Astrocyte (in vitro differentiated cells and primary cell): ENCODE measurements around the gene RELN. TPM values are rescaled to one million over a fixed set of nuclear protein-coding genes. Genes with fewer than 3 reads are reported as not detected.
A peak's percentile ranks its signal among the peaks of the same experiment; 100 is the strongest.

ENCODE experiments used
- DNase-seq: peaks from one replicate; pipeline ENCODE4 v3.0.0-alpha.2; 2010; ENCODE audit warnings: low read depth
- FAIRE-seq: peaks from 2 replicates; lab custom pipeline; 2011; peaks lifted over from hg19 to GRCh38; lab: Jason Lieb, UNC
- H2AFZ ChIP-seq: 2 replicates; pipeline ENCODE4 v1.6.0; 2012; ENCODE audit warnings: low read depth, low read length, inconsistent platforms
- H3K27ac ChIP-seq: 2 replicates; pipeline ENCODE4 v1.5.1; 2011; ENCODE audit warnings: low read depth, low read length, inconsistent platforms
- H3K27me3 ChIP-seq: 2 replicates; pipeline ENCODE4 v1.6.0; 2011; ENCODE audit warnings: low read length, inconsistent platforms; ENCODE audit not compliant: insufficient read depth
- H3K36me3 ChIP-seq: 2 replicates; pipeline ENCODE4 v1.5.1; 2011; ENCODE audit warnings: low read length, inconsistent platforms; ENCODE audit not compliant: insufficient read depth
- H3K4me1 ChIP-seq: 2 replicates; pipeline ENCODE4 v1.5.1; 2011; ENCODE audit warnings: low read length, inconsistent platforms; ENCODE audit not compliant: insufficient read depth
- H3K4me2 ChIP-seq: 2 replicates; pipeline ENCODE4 v1.6.0; 2012; ENCODE audit warnings: low read length, inconsistent platforms
- H3K4me3 ChIP-seq: 2 replicates; pipeline ENCODE4 v1.5.1; 2011; ENCODE audit warnings: low read depth, mild to moderate bottlenecking, low read length, inconsistent platforms; ENCODE audit not compliant: insufficient read depth
- H3K79me2 ChIP-seq: 2 replicates; pipeline ENCODE4 v1.6.0; 2012; ENCODE audit warnings: mild to moderate bottlenecking, low read length, inconsistent platforms; ENCODE audit not compliant: insufficient read depth
- H3K9ac ChIP-seq: 2 replicates; pipeline ENCODE4 v1.6.0; 2012; ENCODE audit warnings: mild to moderate bottlenecking, low read length, inconsistent platforms
- H3K9me3 ChIP-seq: 2 replicates; pipeline ENCODE4 v1.5.1; 2012; ENCODE audit warnings: low read depth, mild to moderate bottlenecking, low read length, inconsistent platforms; ENCODE audit not compliant: insufficient read depth
- H4K20me1 ChIP-seq: 2 replicates; pipeline ENCODE4 v1.6.0; 2012; ENCODE audit warnings: low read length, inconsistent platforms; ENCODE audit not compliant: insufficient read depth
- H3K27ac Mint-ChIP-seq: one replicate; pipeline ENCODE4 v1.8.0; 2021; ENCODE audit warnings: mild to moderate bottlenecking, mixed read lengths; ENCODE audit not compliant: unreplicated experiment
- H3K27me3 Mint-ChIP-seq: one replicate; pipeline ENCODE4 v1.8.0; 2021; ENCODE audit warnings: low read depth, mixed read lengths; ENCODE audit not compliant: unreplicated experiment
- H3K36me3 Mint-ChIP-seq: one replicate; pipeline ENCODE4 v1.8.0; 2021; ENCODE audit warnings: low read depth, mixed read lengths; ENCODE audit not compliant: unreplicated experiment
- H3K4me1 Mint-ChIP-seq: one replicate; pipeline ENCODE4 v1.8.0; 2021; ENCODE audit warnings: low read depth, mixed read lengths; ENCODE audit not compliant: unreplicated experiment
- H3K4me3 Mint-ChIP-seq: one replicate; pipeline ENCODE4 v1.8.0; 2021; ENCODE audit warnings: mild to moderate bottlenecking, moderate library complexity, mixed read lengths; ENCODE audit not compliant: unreplicated experiment
- H3K9me3 Mint-ChIP-seq: one replicate; pipeline ENCODE4 v1.8.0; 2021; ENCODE audit warnings: mild to moderate bottlenecking, mixed read lengths; ENCODE audit not compliant: unreplicated experiment
- EZH2 ChIP-seq: IDR thresholded peaks from 2 replicates; pipeline ENCODE4 v1.6.1; 2012; ENCODE audit warnings: mild to moderate bottlenecking, low read length, inconsistent platforms; ENCODE audit not compliant: insufficient read depth
- total RNA-seq: library from RNA; stranded (reverse); gene quantifications from 2 replicates; pipeline ENCODE4 v1.2.1, GENCODE V29; 2021
- TF ChIP-seq, protein P1 (sequence below): IDR thresholded peaks from 2 replicates; pipeline ENCODE4 v1.5.1; 2011; ENCODE audit warnings: low read depth, mild to moderate bottlenecking, inconsistent platforms, low read length, moderate library complexity; ENCODE audit not compliant: insufficient read depth

The RELN gene
- total RNA-seq, 1 donor from 2014 or later = 0.98 TPM

DNA sequence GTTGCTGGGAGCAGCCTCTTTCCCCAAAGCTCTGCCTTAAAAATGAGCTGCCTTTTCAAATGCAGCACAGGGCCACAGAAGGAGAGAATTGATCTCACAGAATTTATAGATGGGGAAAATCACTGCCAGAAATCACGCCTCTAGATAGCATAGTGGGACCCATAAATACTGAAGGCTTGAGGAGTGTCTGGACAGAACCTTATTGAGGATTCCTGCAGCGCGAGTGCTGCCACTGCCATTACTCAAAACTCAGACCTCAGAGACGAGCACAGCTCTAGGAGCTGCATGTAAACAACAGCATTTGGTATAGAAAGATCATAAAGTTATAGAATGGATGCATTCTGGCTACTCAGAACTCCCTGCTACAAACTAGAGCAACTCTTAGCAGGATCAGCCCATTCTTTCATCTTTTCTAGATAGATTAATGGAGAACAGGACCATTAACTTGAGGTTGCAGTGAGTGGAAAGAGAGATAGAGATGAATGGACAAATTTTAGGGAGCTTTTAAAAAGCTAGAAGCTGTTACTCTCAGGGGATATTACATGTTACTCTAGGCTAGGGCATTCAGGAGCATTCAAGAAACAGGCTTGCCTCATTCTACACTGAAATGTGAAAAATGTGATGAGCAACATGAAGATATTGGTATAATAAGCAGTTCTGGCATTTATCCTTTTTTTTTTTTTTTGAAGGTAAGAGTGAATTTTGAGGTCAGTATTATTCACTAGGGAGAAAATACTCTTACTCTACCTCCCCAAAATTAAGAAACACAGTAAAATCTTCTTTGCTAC, 276.3 kb downstream of the RELN start:
- H3K79me2 ChIP-seq = no peaks in the 10 kb centered on the region
- H3K27ac ChIP-seq = no peak overlapping the region
- H3K4me3 Mint-ChIP-seq = no peak overlapping the region
- no peak overlapping the region for H2AFZ ChIP-seq
- no peak for TF ChIP-seq EZH2
- TF ChIP-seq, protein P1, sequence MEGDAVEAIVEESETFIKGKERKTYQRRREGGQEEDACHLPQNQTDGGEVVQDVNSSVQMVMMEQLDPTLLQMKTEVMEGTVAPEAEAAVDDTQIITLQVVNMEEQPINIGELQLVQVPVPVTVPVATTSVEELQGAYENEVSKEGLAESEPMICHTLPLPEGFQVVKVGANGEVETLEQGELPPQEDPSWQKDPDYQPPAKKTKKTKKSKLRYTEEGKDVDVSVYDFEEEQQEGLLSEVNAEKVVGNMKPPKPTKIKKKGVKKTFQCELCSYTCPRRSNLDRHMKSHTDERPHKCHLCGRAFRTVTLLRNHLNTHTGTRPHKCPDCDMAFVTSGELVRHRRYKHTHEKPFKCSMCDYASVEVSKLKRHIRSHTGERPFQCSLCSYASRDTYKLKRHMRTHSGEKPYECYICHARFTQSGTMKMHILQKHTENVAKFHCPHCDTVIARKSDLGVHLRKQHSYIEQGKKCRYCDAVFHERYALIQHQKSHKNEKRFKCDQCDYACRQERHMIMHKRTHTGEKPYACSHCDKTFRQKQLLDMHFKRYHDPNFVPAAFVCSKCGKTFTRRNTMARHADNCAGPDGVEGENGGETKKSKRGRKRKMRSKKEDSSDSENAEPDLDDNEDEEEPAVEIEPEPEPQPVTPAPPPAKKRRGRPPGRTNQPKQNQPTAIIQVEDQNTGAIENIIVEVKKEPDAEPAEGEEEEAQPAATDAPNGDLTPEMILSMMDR = no peak
- H3K4me1 Mint-ChIP-seq = no peaks in the 10 kb centered on the region
- no peaks in the 10 kb centered on the region for H3K9me3 Mint-ChIP-seq
- no peak overlapping the region for H3K27ac Mint-ChIP-seq
- H3K9ac ChIP-seq = no peak overlapping the region
- no peak for DNase-seq
- H3K36me3 Mint-ChIP-seq = no peaks in the 10 kb centered on the region
- no peak for FAIRE-seq
- no peaks in the 10 kb centered on the region for H3K4me1 ChIP-seq
- peaks cover 3% of the 10 kb centered on the region for H3K27me3 Mint-ChIP-seq
- H4K20me1 ChIP-seq = no peaks in the 10 kb centered on the region
- H3K27me3 ChIP-seq = no peaks in the 10 kb centered on the region
- H3K4me2 ChIP-seq = no peak overlapping the region
- H3K9me3 ChIP-seq = no peaks in the 10 kb centered on the region
- H3K36me3 ChIP-seq = no peaks in the 10 kb centered on the region
- no peak overlapping the region for H3K4me3 ChIP-seq

DNA sequence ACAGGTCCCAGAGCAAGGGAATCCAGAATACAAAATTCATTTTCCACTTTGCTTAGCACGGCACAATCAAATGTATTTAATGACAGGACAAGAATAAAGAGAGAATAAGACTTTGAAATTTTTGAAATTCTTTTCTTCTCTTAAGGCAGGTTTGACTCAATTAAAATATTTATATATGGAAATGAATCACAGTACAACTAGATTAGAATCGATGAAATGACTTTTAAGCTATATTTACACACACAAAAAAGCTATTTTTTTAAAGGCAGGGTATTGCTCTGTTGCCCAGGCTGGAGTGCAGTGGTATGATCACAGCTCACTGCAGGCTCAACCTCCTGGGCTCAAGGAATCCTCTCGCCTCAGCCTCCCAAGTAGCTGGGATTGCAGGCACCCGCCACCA, 278.0 kb downstream of the RELN start:
- Histone ChIP-seq H4K20me1 (no peaks in the 10 kb centered on the region), H3K4me2 (no peak overlapping the region), H3K36me3 (no peaks in the 10 kb centered on the region), H3K4me1 (no peaks in the 10 kb centered on the region), H3K9ac (no peak overlapping the region), H3K27me3 (no peaks in the 10 kb centered on the region), H2AFZ (no peak overlapping the region), H3K4me3 (no peak overlapping the region), H3K79me2 (no peaks in the 10 kb centered on the region), H3K27ac (no peak overlapping the region), H3K9me3 (no peaks in the 10 kb centered on the region)
- Mint-ChIP-seq H3K27me3 (peaks cover 3% of the 10 kb centered on the region), H3K9me3 (no peaks in the 10 kb centered on the region), H3K27ac (no peak overlapping the region), H3K36me3 (no peaks in the 10 kb centered on the region), H3K4me1 (no peaks in the 10 kb centered on the region), H3K4me3 (no peak overlapping the region)
- no peak for DNase-seq
- no peak for TF ChIP-seq EZH2
- TF ChIP-seq, protein P1 = no peak
- FAIRE-seq = no peak

DNA sequence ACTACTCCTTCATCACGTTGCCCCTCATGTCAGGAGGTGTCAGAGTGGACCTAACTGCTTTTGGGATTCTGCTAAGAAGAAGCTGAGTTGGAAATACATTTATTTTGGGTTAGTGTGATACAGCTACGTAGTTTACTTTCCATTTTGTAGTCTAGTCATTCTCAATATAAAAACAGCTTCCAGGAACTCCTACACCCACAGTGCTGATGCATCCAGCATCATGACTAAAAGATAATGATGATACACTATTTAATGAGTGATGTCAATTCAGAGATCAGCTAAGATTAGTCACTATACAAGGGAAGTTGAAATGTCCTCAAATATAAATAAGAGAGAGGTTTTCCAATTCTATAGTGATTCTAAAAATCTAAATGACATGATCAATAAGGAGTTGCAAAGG, 279.2 kb downstream of the RELN start:
- FAIRE-seq (peak; percentile 29), DNase-seq (no peak)
- no peaks in the 10 kb centered on the region for H3K27me3 ChIP-seq
- no peaks in the 10 kb centered on the region for H3K27me3 Mint-ChIP-seq
- no peak overlapping the region for H2AFZ ChIP-seq
- no peak overlapping the region for H3K4me3 Mint-ChIP-seq
- H3K4me1 Mint-ChIP-seq = no peaks in the 10 kb centered on the region
- no peak overlapping the region for H3K9ac ChIP-seq
- no peaks in the 10 kb centered on the region for H3K9me3 Mint-ChIP-seq
- no peaks in the 10 kb centered on the region for H4K20me1 ChIP-seq
- no peaks in the 10 kb centered on the region for H3K79me2 ChIP-seq
- H3K4me1 ChIP-seq = no peaks in the 10 kb centered on the region
- no peak overlapping the region for H3K27ac ChIP-seq
- H3K36me3 ChIP-seq = no peaks in the 10 kb centered on the region
- H3K27ac Mint-ChIP-seq = no peak overlapping the region
- TF ChIP-seq EZH2 = no peak
- TF ChIP-seq, protein P1 = no peak
- no peaks in the 10 kb centered on the region for H3K36me3 Mint-ChIP-seq
- peak overlapping the region; percentile 29 for H3K4me2 ChIP-seq
- no peak overlapping the region for H3K4me3 ChIP-seq
- no peaks in the 10 kb centered on the region for H3K9me3 ChIP-seq
